Measurements from ENCODE around the gene BIRC3.

Gene BIRC3

DNA sequence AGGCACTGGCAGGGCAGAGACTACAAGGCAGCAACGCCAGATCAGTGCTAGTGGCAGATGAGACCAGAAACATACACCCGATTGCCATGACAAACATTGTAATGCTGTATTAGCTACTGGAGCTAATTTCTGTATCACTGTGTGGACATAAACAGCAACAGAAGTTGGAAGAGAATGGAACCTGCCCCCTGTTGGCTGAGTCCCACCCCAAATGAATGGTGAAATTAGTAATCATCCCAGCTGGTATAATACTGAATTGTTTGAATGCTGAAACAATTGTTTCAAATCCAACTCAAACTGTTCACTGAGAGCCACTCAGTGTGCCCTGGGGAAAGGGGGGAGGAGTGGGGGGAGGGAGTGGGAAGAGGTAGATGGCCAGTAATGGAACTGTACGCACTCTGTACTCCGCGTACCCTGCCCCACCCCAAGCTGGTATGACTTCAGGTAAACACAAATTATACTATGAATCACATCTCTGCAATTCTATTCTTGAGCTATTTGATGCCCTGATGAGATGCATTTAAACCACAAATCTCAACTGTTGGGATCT lies 11.2 kb upstream of the BIRC3 start:
- no peak overlapping the region for H3K4me3 ChIP-seq (ENCODE audit: low read depth, low read length)
- TF ChIP-seq, protein P1, sequence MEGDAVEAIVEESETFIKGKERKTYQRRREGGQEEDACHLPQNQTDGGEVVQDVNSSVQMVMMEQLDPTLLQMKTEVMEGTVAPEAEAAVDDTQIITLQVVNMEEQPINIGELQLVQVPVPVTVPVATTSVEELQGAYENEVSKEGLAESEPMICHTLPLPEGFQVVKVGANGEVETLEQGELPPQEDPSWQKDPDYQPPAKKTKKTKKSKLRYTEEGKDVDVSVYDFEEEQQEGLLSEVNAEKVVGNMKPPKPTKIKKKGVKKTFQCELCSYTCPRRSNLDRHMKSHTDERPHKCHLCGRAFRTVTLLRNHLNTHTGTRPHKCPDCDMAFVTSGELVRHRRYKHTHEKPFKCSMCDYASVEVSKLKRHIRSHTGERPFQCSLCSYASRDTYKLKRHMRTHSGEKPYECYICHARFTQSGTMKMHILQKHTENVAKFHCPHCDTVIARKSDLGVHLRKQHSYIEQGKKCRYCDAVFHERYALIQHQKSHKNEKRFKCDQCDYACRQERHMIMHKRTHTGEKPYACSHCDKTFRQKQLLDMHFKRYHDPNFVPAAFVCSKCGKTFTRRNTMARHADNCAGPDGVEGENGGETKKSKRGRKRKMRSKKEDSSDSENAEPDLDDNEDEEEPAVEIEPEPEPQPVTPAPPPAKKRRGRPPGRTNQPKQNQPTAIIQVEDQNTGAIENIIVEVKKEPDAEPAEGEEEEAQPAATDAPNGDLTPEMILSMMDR (IDR thresholded peaks at IDR 0.05; ENCODE audit: insufficient read depth, low read depth, low read length, missing control alignments), result no peak
- no peak for DNase-seq (ENCODE audit: low read depth)

DNA sequence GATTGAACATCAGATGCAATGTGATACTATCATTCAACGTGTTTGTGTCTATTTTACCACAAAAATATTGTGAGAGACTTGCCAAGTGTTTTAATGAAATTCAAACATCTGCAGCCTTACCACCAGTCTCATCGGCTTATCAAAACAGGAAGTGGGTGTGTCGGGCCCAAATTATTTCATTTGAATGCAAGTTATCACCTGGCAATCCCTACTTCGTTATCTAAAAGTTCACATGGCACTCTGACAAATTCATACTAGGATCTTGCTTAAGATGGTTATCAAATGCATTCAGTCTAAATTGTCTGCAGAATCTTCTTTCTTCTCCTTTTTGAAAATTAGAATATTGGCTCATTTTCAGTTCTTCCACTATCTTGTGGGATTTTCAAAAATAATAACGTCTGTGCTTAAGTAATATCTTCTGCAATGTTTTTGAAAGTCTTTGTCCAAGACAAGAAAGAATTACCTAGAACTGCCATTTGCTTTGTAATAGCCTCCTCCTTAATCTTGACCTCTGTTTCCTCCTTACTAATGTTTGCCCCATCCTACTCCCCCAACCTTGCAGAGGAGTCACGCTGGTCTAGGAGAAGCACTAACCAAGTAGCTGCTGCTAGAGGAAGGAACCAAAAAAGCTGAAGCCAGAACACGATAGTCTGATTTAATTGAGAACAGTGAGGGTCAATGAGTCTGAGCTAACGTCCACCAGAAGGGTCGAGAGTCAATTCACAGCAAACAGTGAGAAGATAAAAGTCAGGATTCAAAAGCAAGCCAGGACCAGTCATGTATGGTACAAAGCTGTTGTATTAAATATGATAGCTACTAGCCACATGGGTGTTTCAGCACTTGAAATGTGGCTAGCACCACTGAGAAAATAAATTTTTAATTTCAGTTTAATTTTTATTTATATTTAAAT lies 10.2 kb upstream of the BIRC3 start:
- H3K4me3 ChIP-seq (ENCODE audit: low read depth, low read length), result no peak overlapping the region
- no peak for DNase-seq (ENCODE audit: low read depth)
- TF ChIP-seq, protein P1 (IDR thresholded peaks at IDR 0.05; ENCODE audit: insufficient read depth, low read depth, low read length, missing control alignments), result no peak

DNA sequence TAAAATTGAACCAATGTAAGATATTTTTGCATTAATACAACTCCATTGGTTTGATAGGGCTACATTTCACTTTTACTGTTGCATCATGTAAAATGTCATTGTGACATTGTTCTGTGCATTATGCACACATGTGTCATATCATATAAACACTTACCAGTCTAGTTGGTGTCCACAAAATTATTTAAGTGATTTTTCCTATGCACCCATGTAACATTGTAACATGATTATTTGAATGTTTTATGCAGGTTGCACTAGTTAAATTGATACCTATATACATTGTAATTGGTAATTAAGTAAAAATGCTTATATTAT lies 9.6 kb upstream of the BIRC3 start:
- no peak for DNase-seq (ENCODE audit: low read depth)
- no peak overlapping the region for H3K4me3 ChIP-seq (ENCODE audit: low read depth, low read length)
- TF ChIP-seq, protein P1 (IDR thresholded peaks at IDR 0.05; ENCODE audit: insufficient read depth, low read depth, low read length, missing control alignments), result no peak

DNA sequence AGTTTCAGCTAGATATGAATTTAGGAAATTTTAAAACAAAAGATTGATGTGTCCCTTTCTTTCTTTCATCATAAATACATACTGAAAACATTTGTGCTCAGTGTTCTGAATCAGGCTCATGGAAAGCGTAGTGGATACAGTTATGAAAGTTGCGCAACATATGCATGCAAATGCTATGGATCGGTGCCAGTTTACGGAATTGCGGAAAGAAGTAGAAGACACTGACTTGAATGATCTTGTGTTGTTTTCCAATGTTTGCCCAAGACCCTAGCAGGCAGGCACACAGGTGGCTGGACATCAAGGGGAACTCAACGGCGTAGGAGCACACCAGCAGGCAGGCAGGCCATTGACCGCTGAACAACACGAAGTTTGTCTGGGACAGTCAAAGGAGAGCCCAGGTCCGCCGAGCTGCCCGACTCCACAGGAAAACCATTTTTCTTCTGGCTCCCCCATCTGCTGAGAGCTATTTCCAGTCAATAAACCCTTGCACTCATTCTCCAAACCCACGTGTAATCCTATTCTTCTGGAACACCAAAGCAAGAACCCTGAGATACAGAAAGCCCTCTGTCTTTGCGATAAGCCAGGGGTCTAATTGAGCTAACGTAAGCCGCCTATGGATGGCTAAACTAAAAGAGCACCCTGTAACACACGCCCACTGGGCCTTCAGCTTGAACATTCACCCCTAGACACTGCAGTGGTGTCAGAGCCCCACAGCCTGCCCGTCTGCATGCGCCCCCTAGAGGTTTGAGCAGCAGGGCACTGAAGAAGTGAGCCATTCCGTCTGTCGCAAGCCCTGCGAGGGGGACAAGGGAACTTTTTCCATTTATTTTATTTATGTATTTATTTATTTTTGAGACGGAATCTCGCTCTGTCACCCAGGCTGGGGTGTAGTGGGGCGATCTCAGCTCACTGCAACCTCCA lies 7.4 kb upstream of the BIRC3 start:
- H3K4me3 ChIP-seq (ENCODE audit: low read depth, low read length), result no peak overlapping the region
- DNase-seq (ENCODE audit: low read depth), result no peak
- TF ChIP-seq, protein P1 (IDR thresholded peaks at IDR 0.05; ENCODE audit: insufficient read depth, low read depth, low read length, missing control alignments), result no peak

DNA sequence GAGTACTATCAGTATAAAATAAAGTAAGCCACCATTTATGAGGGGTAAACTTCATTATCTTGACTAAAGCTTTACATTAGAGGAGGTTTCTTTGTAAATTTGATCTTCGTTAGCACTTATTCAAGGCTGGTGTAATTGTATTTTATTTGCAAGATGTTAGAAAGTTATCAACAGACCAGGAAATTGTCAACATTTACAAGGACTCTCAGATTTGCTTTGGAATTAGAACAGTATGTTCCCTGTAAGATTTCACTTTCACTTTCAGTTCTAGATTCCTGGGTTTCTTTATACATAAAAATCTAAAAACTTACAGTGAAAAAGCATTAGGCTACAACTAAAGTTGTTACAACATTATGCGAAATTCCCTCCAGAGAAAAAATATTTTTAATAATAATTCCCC lies 4.6 kb upstream of the BIRC3 start:
- TF ChIP-seq, protein P1 (IDR thresholded peaks at IDR 0.05; ENCODE audit: insufficient read depth, low read depth, low read length, missing control alignments), result no peak
- no peak overlapping the region for H3K4me3 ChIP-seq (ENCODE audit: low read depth, low read length)
- no peak for DNase-seq (ENCODE audit: low read depth)

DNA sequence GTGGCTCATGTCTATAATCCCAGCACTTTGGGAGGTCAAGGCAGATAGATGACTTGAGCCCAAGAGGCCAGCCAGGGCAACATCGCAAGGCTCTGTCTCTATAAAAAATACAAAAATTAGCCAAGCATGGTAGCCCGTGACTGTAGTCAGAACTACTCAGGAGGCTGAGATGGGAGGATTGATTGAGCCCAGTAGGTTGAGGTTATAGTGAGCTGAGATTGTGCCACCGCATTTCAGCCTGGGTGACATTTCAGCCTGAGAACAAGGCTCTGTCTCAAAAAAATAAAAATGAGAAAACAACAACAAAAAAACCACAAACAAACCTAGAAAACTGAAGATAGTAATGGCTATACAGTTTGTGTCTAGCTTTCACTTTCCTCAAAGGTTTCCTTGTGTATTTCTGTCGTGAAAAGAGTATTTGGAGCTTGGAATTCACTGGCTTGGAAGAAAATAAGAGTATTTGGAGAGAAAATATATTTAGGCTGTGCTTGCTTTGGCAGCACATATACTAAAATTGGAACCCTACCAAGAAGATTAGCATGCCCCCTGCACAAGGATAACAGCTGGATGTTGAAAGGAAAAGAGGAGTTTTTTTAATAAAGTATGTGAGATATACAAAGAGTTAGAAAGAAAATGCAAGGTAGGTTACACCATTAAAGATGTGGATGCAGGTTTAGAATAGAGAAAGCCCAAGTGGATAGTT lies 3.9 kb upstream of the BIRC3 start:
- peak overlapping the region; percentile 42 for H3K4me3 ChIP-seq (ENCODE audit: low read depth, low read length)
- TF ChIP-seq, protein P1 (IDR thresholded peaks at IDR 0.05; ENCODE audit: insufficient read depth, low read depth, low read length, missing control alignments), result no peak

More for the DNA sequence above, 3.9 kb upstream of the BIRC3 start:
- DNase-seq (ENCODE audit: low read depth), result peak; percentile 54

Data from GM12865 (cell line).